ENCODE data around the gene KRT28.

KRT28 gene

DNA sequence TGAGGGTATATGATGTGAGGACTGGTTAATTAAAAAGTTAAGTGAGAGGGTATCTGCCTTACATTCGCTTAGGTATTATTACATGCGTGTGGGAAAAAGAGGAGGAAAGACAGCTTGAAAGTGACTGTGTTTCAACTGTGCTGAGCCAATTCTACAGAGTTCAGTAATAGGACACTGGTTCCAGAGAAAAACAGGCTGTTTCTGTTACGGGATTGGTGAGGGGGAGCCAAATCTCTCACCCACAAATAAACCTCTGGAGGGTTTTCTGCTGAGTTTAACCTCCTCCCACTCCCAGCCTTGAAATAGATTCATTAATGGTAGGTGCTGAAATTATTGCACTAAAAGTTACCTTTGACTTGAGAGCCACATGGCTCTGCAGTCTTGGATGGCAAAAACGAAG is 23.8 kb downstream of the KRT28 start:
- no peak for DNase-seq
- no peak overlapping the region for H2BK12ac ChIP-seq (ENCODE audit: low read length in 2 of 2)

DNA sequence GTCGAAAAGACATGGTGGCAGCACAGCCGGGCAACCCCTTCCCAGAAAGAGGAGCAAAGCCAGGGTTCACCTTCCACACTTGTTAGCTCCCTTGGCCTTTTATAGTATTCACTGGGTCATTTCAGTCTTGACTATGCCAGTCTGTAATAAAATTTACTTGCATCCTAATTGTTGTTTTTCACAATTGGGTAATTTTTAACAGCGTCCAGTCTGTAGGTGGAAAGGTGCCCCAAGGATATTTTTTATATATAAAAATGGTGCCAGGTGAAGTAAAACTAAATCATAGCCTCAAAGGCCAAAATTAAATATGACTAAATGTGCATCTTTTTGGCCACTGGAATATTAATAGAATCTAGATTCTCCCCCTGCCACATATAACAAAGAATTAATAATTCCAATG is 27.7 kb downstream of the KRT28 start, which contains the start of gene KRT26:
Gene KRT26, minus strand, starts transcription at position 101 of the 400 bp plus-strand sequence. Its CDS starts 88 bp downstream, at position 13.
- Histone ChIP-seq H3K27me3 (ENCODE audit: control insufficient read depth in 1 of 2, insufficient read depth in 1 of 2, low read length in 2 of 2) (peaks cover 3 to 19% of the 10 kb centered on the region in 2 experiments), H2AK5ac (ENCODE audit: low read length, severe bottlenecking) (no peak within 1 kb of the TSS), H4K8ac (ENCODE audit: low read length) (no peak within 1 kb of the TSS), H3K9ac (ENCODE audit: low read length) (no peak within 1 kb of the TSS), H4K91ac (ENCODE audit: low read length) (no peak within 1 kb of the TSS), H3K36me3 (ENCODE audit: control insufficient read depth in 1 of 2, insufficient read depth in 2 of 2, low read depth in 1 of 2, low read length in 2 of 2) (no peaks in the 10 kb centered on the region), H3K9me3 (ENCODE audit: control insufficient read depth, low read length) (no peaks in the 10 kb centered on the region), H2BK5ac (ENCODE audit: low read depth, low read length, poor library complexity, severe bottlenecking) (no peak within 1 kb of the TSS), H2BK12ac (ENCODE audit: low read length in 2 of 2) (no peak within 1 kb of the TSS), H3K14ac (ENCODE audit: low read length in 2 of 2) (no peak within 1 kb of the TSS), H3K4me3 (ENCODE audit: insufficient read depth in 1 of 2, low read depth in 1 of 2, low read length in 2 of 2) (no peak within 1 kb of the TSS), H3K79me1 (replicated peaks; ENCODE audit: low read length, poor library complexity, severe bottlenecking) (no peaks in the 10 kb centered on the region), H3K18ac (ENCODE audit: low read depth in 1 of 2, low read length in 2 of 2) (no peak within 1 kb of the TSS), H3K4ac (ENCODE audit: low read depth in 1 of 2, low read length in 2 of 2) (no peak within 1 kb of the TSS), H3K27ac (ENCODE audit: low read length, poor library complexity, severe bottlenecking) (no peak within 1 kb of the TSS), H2AFZ (ENCODE audit: low read depth, low read length) (no peak within 1 kb of the TSS), H2BK120ac (ENCODE audit: low read depth, low read length) (no peak within 1 kb of the TSS), H3K4me1 (ENCODE audit: control insufficient read depth, insufficient read depth, low read depth, low read length) (no peaks in the 10 kb centered on the region), H2BK15ac (ENCODE audit: low read depth, poor library complexity, severe bottlenecking) (no peak within 1 kb of the TSS), H3K4me2 (ENCODE audit: low read length, poor library complexity, severe bottlenecking) (no peak within 1 kb of the TSS), H3K23ac (ENCODE audit: low read length in 2 of 2) (no peak within 1 kb of the TSS)
- WGBS = 70% methylated on average over 2 of the region's 3 CpGs
- DNase-seq = no peak

More for the DNA sequence above, 23.8 kb downstream of the KRT28 start:
- no peak overlapping the region for H3K4ac ChIP-seq (ENCODE audit: low read depth in 1 of 2, low read length in 2 of 2)
- H3K79me1 ChIP-seq (replicated peaks; ENCODE audit: low read length, poor library complexity, severe bottlenecking) = no peaks in the 10 kb centered on the region
- no peak overlapping the region for H4K91ac ChIP-seq (ENCODE audit: low read length)
- no peak overlapping the region for H2AFZ ChIP-seq (ENCODE audit: low read depth, low read length)
- H4K8ac ChIP-seq (ENCODE audit: low read length) = no peak overlapping the region
- no peak overlapping the region for H2AK5ac ChIP-seq (ENCODE audit: low read length, severe bottlenecking)
- H2BK120ac ChIP-seq (ENCODE audit: low read depth, low read length) = no peak overlapping the region
- H3K9me3 ChIP-seq (ENCODE audit: control insufficient read depth, low read length) = no peaks in the 10 kb centered on the region
- H3K4me1 ChIP-seq (ENCODE audit: control insufficient read depth, insufficient read depth, low read depth, low read length) = no peaks in the 10 kb centered on the region
- H3K4me3 ChIP-seq (ENCODE audit: insufficient read depth in 1 of 2, low read depth in 1 of 2, low read length in 2 of 2) = no peak overlapping the region
- WGBS = 84% methylated on average over 3 of the region's 4 CpGs
- H3K23ac ChIP-seq (ENCODE audit: low read length in 2 of 2) = no peak overlapping the region
- H3K14ac ChIP-seq (ENCODE audit: low read length in 2 of 2) = no peak overlapping the region
- peaks cover 3 to 35% of the 10 kb centered on the region in 2 experiments for H3K27me3 ChIP-seq (ENCODE audit: control insufficient read depth in 1 of 2, insufficient read depth in 1 of 2, low read length in 2 of 2)
- no peak overlapping the region for H2BK5ac ChIP-seq (ENCODE audit: low read depth, low read length, poor library complexity, severe bottlenecking)
- H3K4me2 ChIP-seq (ENCODE audit: low read length, poor library complexity, severe bottlenecking) = no peak overlapping the region
- no peak overlapping the region for H3K27ac ChIP-seq (ENCODE audit: low read length, poor library complexity, severe bottlenecking)
- H3K9ac ChIP-seq (ENCODE audit: low read length) = no peak overlapping the region
- H3K36me3 ChIP-seq (ENCODE audit: control insufficient read depth in 1 of 2, insufficient read depth in 2 of 2, low read depth in 1 of 2, low read length in 2 of 2) = no peaks in the 10 kb centered on the region
- no peak overlapping the region for H3K18ac ChIP-seq (ENCODE audit: low read depth in 1 of 2, low read length in 2 of 2)
- no peak overlapping the region for H2BK15ac ChIP-seq (ENCODE audit: low read depth, poor library complexity, severe bottlenecking)

DNA sequence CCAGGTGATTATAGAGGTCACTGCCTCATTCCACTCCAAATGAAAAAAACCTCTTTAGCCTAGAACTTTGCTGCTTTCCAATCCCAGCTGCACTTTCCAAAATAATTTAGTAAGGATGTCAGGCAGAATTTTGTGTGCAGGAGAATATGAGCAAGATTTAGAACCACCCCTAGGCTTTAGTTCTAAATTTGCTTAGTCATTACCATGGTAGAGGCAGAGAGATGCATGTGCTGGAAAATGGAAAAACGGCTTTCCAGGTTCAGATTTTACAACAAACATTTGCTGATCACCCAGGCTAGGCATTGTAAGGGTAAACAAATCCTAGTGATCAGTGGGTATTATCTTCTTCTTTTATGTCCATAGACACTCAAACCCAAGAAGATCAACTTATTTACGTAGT is 34.1 kb downstream of the KRT28 start:
- H3K79me1 ChIP-seq (replicated peaks; ENCODE audit: low read length, poor library complexity, severe bottlenecking) = no peaks in the 10 kb centered on the region
- no peak overlapping the region for H2AFZ ChIP-seq (ENCODE audit: low read depth, low read length)
- H3K18ac ChIP-seq (ENCODE audit: low read depth in 1 of 2, low read length in 2 of 2) = no peak overlapping the region
- no peak overlapping the region for H2AK5ac ChIP-seq (ENCODE audit: low read length, severe bottlenecking)
- H3K27me3 ChIP-seq (ENCODE audit: control insufficient read depth in 1 of 2, insufficient read depth in 1 of 2, low read length in 2 of 2) = peaks cover 0 to 4% of the 10 kb centered on the region in 2 experiments
- H2BK12ac ChIP-seq (ENCODE audit: low read length in 2 of 2) = no peak overlapping the region
- no peak overlapping the region for H2BK15ac ChIP-seq (ENCODE audit: low read depth, poor library complexity, severe bottlenecking)
- H4K8ac ChIP-seq (ENCODE audit: low read length) = no peak overlapping the region
- no peak overlapping the region for H2BK5ac ChIP-seq (ENCODE audit: low read depth, low read length, poor library complexity, severe bottlenecking)
- no peaks in the 10 kb centered on the region for H3K4me1 ChIP-seq (ENCODE audit: control insufficient read depth, insufficient read depth, low read depth, low read length)
- H3K4me3 ChIP-seq (ENCODE audit: insufficient read depth in 1 of 2, low read depth in 1 of 2, low read length in 2 of 2) = no peak overlapping the region
- no peaks in the 10 kb centered on the region for H3K36me3 ChIP-seq (ENCODE audit: control insufficient read depth in 1 of 2, insufficient read depth in 2 of 2, low read depth in 1 of 2, low read length in 2 of 2)
- no peak overlapping the region for H4K91ac ChIP-seq (ENCODE audit: low read length)
- H3K14ac ChIP-seq (ENCODE audit: low read length in 2 of 2) = no peak overlapping the region
- no peak overlapping the region for H3K27ac ChIP-seq (ENCODE audit: low read length, poor library complexity, severe bottlenecking)
- no peak overlapping the region for H2BK120ac ChIP-seq (ENCODE audit: low read depth, low read length)
- 80% methylated on average over 1 of the region's 2 CpGs for WGBS
- no peak overlapping the region for H3K23ac ChIP-seq (ENCODE audit: low read length in 2 of 2)
- H3K4ac ChIP-seq (ENCODE audit: low read depth in 1 of 2, low read length in 2 of 2) = no peak overlapping the region
- peaks cover 49% of the 10 kb centered on the region for H3K9me3 ChIP-seq (ENCODE audit: control insufficient read depth, low read length)
- no peak overlapping the region for H3K4me2 ChIP-seq (ENCODE audit: low read length, poor library complexity, severe bottlenecking)
- DNase-seq = no peak
- no peak overlapping the region for H3K9ac ChIP-seq (ENCODE audit: low read length)

DNA sequence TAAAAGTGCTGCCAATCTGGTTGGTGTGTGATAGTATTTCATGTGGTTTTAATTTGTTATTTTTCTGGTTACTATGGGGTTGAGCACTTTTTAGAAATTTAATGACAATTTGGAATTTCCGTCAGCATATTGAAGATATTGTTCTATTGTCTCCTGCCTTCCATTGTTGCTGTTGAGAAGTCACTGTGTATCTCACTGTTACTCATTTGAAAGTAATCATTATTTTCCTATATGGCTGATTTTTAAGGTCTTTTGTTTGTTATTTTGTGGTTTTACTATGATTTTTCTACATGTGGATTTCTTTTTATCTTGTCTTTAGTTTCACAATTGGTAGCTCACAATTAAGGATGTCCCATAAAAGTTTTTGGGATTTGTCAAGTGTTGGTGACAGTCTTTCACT is 36.0 kb downstream of the KRT28 start:
- H3K79me1 ChIP-seq (replicated peaks; ENCODE audit: low read length, poor library complexity, severe bottlenecking) = no peaks in the 10 kb centered on the region
- no peak overlapping the region for H3K23ac ChIP-seq (ENCODE audit: low read length in 2 of 2)
- no peaks in the 10 kb centered on the region for H3K4me1 ChIP-seq (ENCODE audit: control insufficient read depth, insufficient read depth, low read depth, low read length)
- H3K36me3 ChIP-seq (ENCODE audit: control insufficient read depth in 1 of 2, insufficient read depth in 2 of 2, low read depth in 1 of 2, low read length in 2 of 2) = no peaks in the 10 kb centered on the region
- no peak overlapping the region for H2BK12ac ChIP-seq (ENCODE audit: low read length in 2 of 2)
- H3K4me3 ChIP-seq (ENCODE audit: insufficient read depth in 1 of 2, low read depth in 1 of 2, low read length in 2 of 2) = no peak overlapping the region
- no peak overlapping the region for H3K18ac ChIP-seq (ENCODE audit: low read depth in 1 of 2, low read length in 2 of 2)
- H3K27me3 ChIP-seq (ENCODE audit: control insufficient read depth in 1 of 2, insufficient read depth in 1 of 2, low read length in 2 of 2) = no peaks in the 10 kb centered on the region
- no peak overlapping the region for H2AK5ac ChIP-seq (ENCODE audit: low read length, severe bottlenecking)
- no peak overlapping the region for H3K4me2 ChIP-seq (ENCODE audit: low read length, poor library complexity, severe bottlenecking)
- no peak overlapping the region for H3K27ac ChIP-seq (ENCODE audit: low read length, poor library complexity, severe bottlenecking)
- H2BK15ac ChIP-seq (ENCODE audit: low read depth, poor library complexity, severe bottlenecking) = no peak overlapping the region
- no peak overlapping the region for H4K8ac ChIP-seq (ENCODE audit: low read length)
- no peak overlapping the region for H3K9ac ChIP-seq (ENCODE audit: low read length)
- H2BK5ac ChIP-seq (ENCODE audit: low read depth, low read length, poor library complexity, severe bottlenecking) = no peak overlapping the region
- no peak overlapping the region for H3K4ac ChIP-seq (ENCODE audit: low read depth in 1 of 2, low read length in 2 of 2)
- no peak overlapping the region for H4K91ac ChIP-seq (ENCODE audit: low read length)
- no CpG with 5 or more reads among the region's 1 CpG for WGBS
- no peak overlapping the region for H2BK120ac ChIP-seq (ENCODE audit: low read depth, low read length)
- H3K9me3 ChIP-seq (ENCODE audit: control insufficient read depth, low read length) = peaks cover 68% of the 10 kb centered on the region
- H3K14ac ChIP-seq (ENCODE audit: low read length in 2 of 2) = no peak overlapping the region
- no peak overlapping the region for H2AFZ ChIP-seq (ENCODE audit: low read depth, low read length)
- no peak for DNase-seq

Data from mesenchymal stem cell (in vitro differentiated cells and primary cell).